Caco-2 (cell line): Measurements from ENCODE around the gene CLNK. TPM values are rescaled to one million over a fixed set of nuclear protein-coding genes. Genes with fewer than 3 reads are reported as not detected.

Experiments used
- BruUV-seq: library from RNA; stranded (reverse); fragments of 400-500 nt; replicated peaks from 2 replicates; lab custom pipeline; 2021; lab: Mats Ljungman, UMichigan
- CTCF ChIA-PET: fragments of 300-600 bp; sonication (Branson Sonifier 250); formaldehyde crosslinking; loops from one replicate; lab custom pipeline; 2022; ENCODE audit warnings: antibody characterized with exemption; lab: Charles Lee
- POLR2A ChIA-PET: fragments of 300-600 bp; sonication (Branson Sonifier 250); formaldehyde crosslinking; loops from one replicate; lab custom pipeline; 2022; ENCODE audit warnings: antibody characterized with exemption; lab: Charles Lee
- DNase-seq, 2 experiments: peaks; one replicate each; pipeline versions ENCODE4 v3.0.0 to v3.0.0-alpha.2; 2020 to 2022
- H3K27me3 ChIP-seq: replicated peaks from 2 replicates; pipeline ENCODE4 v1.6.0; 2011; ENCODE audit warnings: low read length; ENCODE audit not compliant: control insufficient read depth, insufficient read depth
- H3K36me3 ChIP-seq: 2 replicates; pipeline ENCODE4 v1.5.1; 2011; ENCODE audit warnings: low read length; ENCODE audit not compliant: control insufficient read depth, insufficient read depth
- H3K4me1 ChIP-seq: fragments of 250-450 bp; sonication (Bioruptor Pico); 2 replicates; pipeline ENCODE4 v1.5.1; 2020; ENCODE audit warnings: mild to moderate bottlenecking
- H3K4me3 ChIP-seq: 2 replicates; pipeline ENCODE4 v1.5.1; 2011; ENCODE audit warnings: low read depth, mild to moderate bottlenecking, control low read depth, low read length
- H3K9me3 ChIP-seq: fragments of 250-450 bp; sonication (Bioruptor Pico); 2 replicates; pipeline ENCODE4 v1.5.1; 2020; ENCODE audit warnings: mild to moderate bottlenecking, moderate library complexity
- H3K27ac Mint-ChIP-seq: one replicate; pipeline ENCODE4 v1.8.0; 2022; ENCODE audit warnings: mixed read lengths; ENCODE audit not compliant: unreplicated experiment
- H3K27me3 Mint-ChIP-seq: one replicate; pipeline ENCODE4 v1.8.0; 2022; ENCODE audit warnings: mixed read lengths; ENCODE audit not compliant: insufficient read depth, unreplicated experiment
- H3K36me3 Mint-ChIP-seq: one replicate; pipeline ENCODE4 v1.8.0; 2022; ENCODE audit warnings: mild to moderate bottlenecking, mixed read lengths; ENCODE audit not compliant: insufficient read depth, unreplicated experiment
- H3K4me1 Mint-ChIP-seq: one replicate; pipeline ENCODE4 v1.8.0; 2022; ENCODE audit warnings: low read depth, mixed read lengths; ENCODE audit not compliant: unreplicated experiment
- H3K4me3 Mint-ChIP-seq: one replicate; pipeline ENCODE4 v1.8.0; 2022; ENCODE audit warnings: mild to moderate bottlenecking, moderate library complexity, mixed read lengths; ENCODE audit not compliant: unreplicated experiment
- H3K9me3 Mint-ChIP-seq: one replicate; pipeline ENCODE4 v1.8.0; 2022; ENCODE audit warnings: mixed read lengths; ENCODE audit not compliant: unreplicated experiment
- intact Hi-C: fragments of 100-400 bp; cut with micrococcal nuclease; formaldehyde crosslinking; loops from one replicate; pipeline ENCODE4 v1.10.0; 2022; ENCODE audit not compliant: unreplicated experiment
- total RNA-seq: library from RNA; stranded (reverse); gene quantifications from 2 replicates; pipeline ENCODE4 v1.2.3, GENCODE V29; 2022
- TF ChIP-seq, protein P1 (sequence below), 2 experiments: fragments of 200-600 bp in 1 of 2; IDR thresholded peaks; 1 replicate in 1 of 2; 2 replicates in 1 of 2; pipeline versions ENCODE4 v1.5.1 to v1.8.0; 2011 to 2022; ENCODE audit warnings: antibody characterized with exemption in 1 of 2, control low read depth in 1 of 2, inconsistent platforms in 1 of 2, low read depth in 1 of 2, low read length in 1 of 2, mild to moderate bottlenecking in 1 of 2, moderate library complexity in 1 of 2; ENCODE audit not compliant: insufficient read depth in 1 of 2, severe bottlenecking in 1 of 2, unreplicated experiment in 1 of 2

CLNK gene
- total RNA-seq, 1 experiment from 2014 or later = not detected

DNA sequence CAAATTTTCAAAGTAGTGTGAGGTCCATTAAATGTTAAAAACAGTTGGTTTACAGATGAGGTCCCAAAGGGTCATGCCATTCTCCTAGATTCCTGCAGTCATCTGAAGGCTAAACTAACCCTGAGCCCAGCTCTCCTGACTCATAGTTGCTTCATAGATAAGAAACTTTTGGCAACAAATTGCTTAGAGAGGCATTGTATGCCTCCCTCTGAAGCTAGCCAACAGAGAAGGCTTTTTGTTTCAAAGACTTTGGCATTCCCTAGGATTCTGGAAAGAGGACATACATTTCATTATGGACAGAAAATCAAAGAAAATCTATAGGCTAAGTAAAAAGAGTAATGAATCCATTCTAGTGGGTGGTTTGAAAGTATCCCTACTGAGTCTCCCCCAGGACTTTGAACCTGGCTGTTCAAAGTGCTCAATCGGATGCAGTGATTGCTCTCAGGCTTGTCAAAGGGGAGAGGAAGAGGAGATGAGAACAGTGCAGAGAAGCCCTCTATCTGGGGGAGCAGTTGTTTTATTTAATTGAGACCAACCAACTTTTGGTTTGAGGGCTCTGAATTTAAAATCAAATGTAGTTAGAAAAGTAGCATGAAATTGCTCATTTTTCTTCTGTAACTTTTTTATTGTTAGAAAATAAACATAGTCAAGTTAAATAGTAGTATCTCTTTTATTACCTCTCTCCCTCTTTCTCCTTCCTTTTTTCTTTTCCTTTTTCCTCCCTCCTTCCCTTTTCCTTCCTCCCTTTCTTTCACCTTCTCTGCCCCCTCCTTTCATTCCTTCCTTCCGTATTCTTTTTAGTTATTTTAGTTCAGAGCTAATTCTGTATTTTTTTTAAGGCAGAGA is 155.1 kb downstream of the CLNK start:
- H3K9me3 Mint-ChIP-seq = no peaks in the 10 kb centered on the region
- no TSS peak for BruUV-seq

DNA sequence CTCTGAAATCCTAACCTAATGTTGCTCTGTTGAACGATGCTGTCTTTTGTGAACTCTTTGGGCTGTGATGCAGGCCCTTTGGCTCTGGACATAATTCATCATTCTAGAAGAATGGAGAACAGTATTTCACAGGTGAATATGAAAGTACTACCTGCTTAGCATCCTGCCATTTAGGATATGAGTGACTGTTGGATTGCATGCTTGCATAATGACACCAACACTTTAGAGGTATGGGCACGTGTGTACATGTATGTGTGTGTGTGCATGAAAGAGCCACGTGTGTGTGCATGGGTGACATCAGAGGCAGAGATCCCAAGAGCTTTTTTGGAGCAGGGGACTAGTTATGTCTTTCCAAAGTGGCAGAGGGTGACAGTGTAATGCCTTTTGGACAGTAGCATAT is 157.1 kb downstream of the CLNK start:
- BruUV-seq = no TSS peak
- H3K27ac Mint-ChIP-seq = no peak overlapping the region
- H3K9me3 ChIP-seq = no peaks in the 10 kb centered on the region
- peaks cover 4% of the 10 kb centered on the region; the same call in 1 of the 2 replicates for H3K4me1 ChIP-seq
- intact Hi-C loops = no loop called here
- no peaks in the 10 kb centered on the region for H3K27me3 Mint-ChIP-seq
- no peaks in the 10 kb centered on the region for H3K36me3 Mint-ChIP-seq
- CTCF ChIA-PET = no interaction called here
- H3K36me3 ChIP-seq = no peaks in the 10 kb centered on the region
- TF ChIP-seq, protein P1, sequence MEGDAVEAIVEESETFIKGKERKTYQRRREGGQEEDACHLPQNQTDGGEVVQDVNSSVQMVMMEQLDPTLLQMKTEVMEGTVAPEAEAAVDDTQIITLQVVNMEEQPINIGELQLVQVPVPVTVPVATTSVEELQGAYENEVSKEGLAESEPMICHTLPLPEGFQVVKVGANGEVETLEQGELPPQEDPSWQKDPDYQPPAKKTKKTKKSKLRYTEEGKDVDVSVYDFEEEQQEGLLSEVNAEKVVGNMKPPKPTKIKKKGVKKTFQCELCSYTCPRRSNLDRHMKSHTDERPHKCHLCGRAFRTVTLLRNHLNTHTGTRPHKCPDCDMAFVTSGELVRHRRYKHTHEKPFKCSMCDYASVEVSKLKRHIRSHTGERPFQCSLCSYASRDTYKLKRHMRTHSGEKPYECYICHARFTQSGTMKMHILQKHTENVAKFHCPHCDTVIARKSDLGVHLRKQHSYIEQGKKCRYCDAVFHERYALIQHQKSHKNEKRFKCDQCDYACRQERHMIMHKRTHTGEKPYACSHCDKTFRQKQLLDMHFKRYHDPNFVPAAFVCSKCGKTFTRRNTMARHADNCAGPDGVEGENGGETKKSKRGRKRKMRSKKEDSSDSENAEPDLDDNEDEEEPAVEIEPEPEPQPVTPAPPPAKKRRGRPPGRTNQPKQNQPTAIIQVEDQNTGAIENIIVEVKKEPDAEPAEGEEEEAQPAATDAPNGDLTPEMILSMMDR (IDR thresholded peaks at IDR 0.05; ENCODE audit: insufficient read depth in 1 of 2, low read depth in 1 of 2, low read length in 1 of 2, severe bottlenecking in 1 of 2, unreplicated experiment in 1 of 2) = no peak
- no peak for DNase-seq
- POLR2A ChIA-PET = no interaction called here
- peaks cover 20% of the 10 kb centered on the region for H3K4me1 Mint-ChIP-seq
- no peak overlapping the region for H3K4me3 Mint-ChIP-seq
- no peaks in the 10 kb centered on the region for H3K27me3 ChIP-seq
- no peaks in the 10 kb centered on the region for H3K9me3 Mint-ChIP-seq
- H3K4me3 ChIP-seq = no peak overlapping the region

More for the DNA sequence above, 155.1 kb downstream of the CLNK start:
- no peaks in the 10 kb centered on the region for H3K36me3 ChIP-seq
- H3K27me3 ChIP-seq = no peaks in the 10 kb centered on the region
- H3K4me3 ChIP-seq = no peak overlapping the region
- no peak for DNase-seq
- CTCF ChIA-PET = no interaction called here
- POLR2A ChIA-PET = no interaction called here
- H3K27me3 Mint-ChIP-seq = no peaks in the 10 kb centered on the region
- intact Hi-C loops = no loop called here
- TF ChIP-seq, protein P1 (IDR thresholded peaks at IDR 0.05; ENCODE audit: insufficient read depth in 1 of 2, low read depth in 1 of 2, low read length in 1 of 2, severe bottlenecking in 1 of 2, unreplicated experiment in 1 of 2) = no peak
- H3K4me1 Mint-ChIP-seq = peaks cover 20% of the 10 kb centered on the region
- H3K4me3 Mint-ChIP-seq = no peak overlapping the region
- H3K36me3 Mint-ChIP-seq = no peaks in the 10 kb centered on the region
- peaks cover 4% of the 10 kb centered on the region; the same call in 1 of the 2 replicates for H3K4me1 ChIP-seq
- no peaks in the 10 kb centered on the region for H3K9me3 ChIP-seq
- no peak overlapping the region for H3K27ac Mint-ChIP-seq

DNA sequence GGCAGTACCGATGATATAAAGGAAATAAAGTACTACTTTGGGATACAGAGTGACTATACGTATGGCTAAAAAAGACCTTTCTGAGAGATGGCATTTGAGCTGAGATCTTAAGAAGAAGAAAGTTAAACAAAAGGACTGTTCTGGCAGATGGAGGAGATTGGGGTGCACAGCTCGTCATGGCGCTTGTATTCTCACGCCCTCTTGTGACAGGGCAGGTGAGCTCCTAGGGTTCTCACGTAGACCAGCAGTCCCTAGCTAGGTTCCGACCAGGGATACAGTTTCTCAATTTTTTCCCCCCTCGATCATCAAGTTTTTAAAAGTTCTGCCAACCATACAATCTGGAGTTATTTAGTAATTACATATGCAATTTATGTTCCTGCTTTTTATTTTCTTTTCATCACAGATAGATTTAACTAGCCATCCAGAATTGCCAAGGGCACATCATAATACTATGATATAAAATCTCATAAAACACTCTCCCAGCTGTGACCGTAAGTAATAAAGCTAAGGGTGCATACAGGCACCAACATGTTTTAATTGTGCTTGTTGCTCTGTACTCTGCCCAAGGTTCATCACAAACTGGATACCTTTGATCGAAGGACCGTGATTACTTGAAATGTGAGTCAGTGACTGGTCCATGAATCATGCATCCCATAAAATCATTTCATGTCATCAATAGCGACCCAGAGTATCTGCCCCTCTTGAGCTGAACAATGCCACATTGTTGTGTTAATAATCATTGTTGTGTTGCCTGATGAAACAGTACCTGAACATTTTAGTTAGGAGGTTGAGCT is 157.9 kb downstream of the CLNK start:
- ChIA-PET CTCF (interaction anchor here (1.1 kb wide), 1 partner anchor 369 kb away, joined by 3 read pairs; no protein-coding TSS in a partner anchor), POLR2A (no interaction called here)
- H3K27ac Mint-ChIP-seq = no peak overlapping the region
- Histone ChIP-seq H3K36me3 (no peaks in the 10 kb centered on the region), H3K4me3 (no peak overlapping the region), H3K27me3 (no peaks in the 10 kb centered on the region), H3K9me3 (no peaks in the 10 kb centered on the region), H3K4me1 (peaks cover 4% of the 10 kb centered on the region; the same call in 1 of the 2 replicates)
- H3K4me1 Mint-ChIP-seq = peaks cover 20% of the 10 kb centered on the region
- TF ChIP-seq, protein P1 (IDR thresholded peaks at IDR 0.05; ENCODE audit: insufficient read depth in 1 of 2, low read depth in 1 of 2, low read length in 1 of 2, severe bottlenecking in 1 of 2, unreplicated experiment in 1 of 2) = no peak
- H3K4me3 Mint-ChIP-seq = no peak overlapping the region
- H3K27me3 Mint-ChIP-seq = no peaks in the 10 kb centered on the region
- intact Hi-C loops = no loop called here
- H3K9me3 Mint-ChIP-seq = no peaks in the 10 kb centered on the region
- no peak for DNase-seq
- H3K36me3 Mint-ChIP-seq = no peaks in the 10 kb centered on the region
- no TSS peak for BruUV-seq
